GM19351 (cell line): Measurements from ENCODE around the gene NR6A1.

ENCODE experiments used
- ATAC-seq: cut with Tn5 transposase; IDR thresholded peaks from one replicate; pipeline ENCODE4 v1.9.1; 2021; ENCODE audit warnings: mild to moderate bottlenecking, moderate library complexity; ENCODE audit not compliant: unreplicated experiment

NR6A1 gene

GRCh38 chr9:124662561-124662960, 108.5 kb downstream of the NR6A1 start:
- no peak for ATAC-seq

- ATAC-seq = no peak
Observed at GRCh38 chr9:124661271-124661670, 109.8 kb downstream of the NR6A1 start.

GRCh38 chr9:124660341-124660801, 110.7 kb downstream of the NR6A1 start:
- no peak for ATAC-seq

GRCh38 chr9:124659099-124659659, 111.9 kb downstream of the NR6A1 start:
- no peak for ATAC-seq

GRCh38 chr9:124658165-124659017, 112.7 kb downstream of the NR6A1 start:
- ATAC-seq = no peak

GRCh38 chr9:124657516-124657915, 113.6 kb downstream of the NR6A1 start:
- no peak for ATAC-seq

GRCh38 chr9:124654431-124654830, 116.7 kb downstream of the NR6A1 start:
- no peak for ATAC-seq

- ATAC-seq = no peak
Observed at GRCh38 chr9:124652615-124653393, 118.3 kb downstream of the NR6A1 start.

GRCh38 chr9:124652203-124652602, 118.9 kb downstream of the NR6A1 start:
- ATAC-seq = no peak

GRCh38 chr9:124645274-124645673, 125.8 kb downstream of the NR6A1 start:
- ATAC-seq = no peak

- ATAC-seq = no peak
Observed at GRCh38 chr9:124639637-124640036, 131.5 kb downstream of the NR6A1 start.

- ATAC-seq = no peak
Observed at GRCh38 chr9:124635285-124635684, 135.8 kb downstream of the NR6A1 start.

GRCh38 chr9:124632077-124632621, 139.0 kb downstream of the NR6A1 start:
- no peak for ATAC-seq

- ATAC-seq = no peak
Observed at GRCh38 chr9:124631326-124631725, 139.8 kb downstream of the NR6A1 start.

GRCh38 chr9:124629600-124629999, 141.5 kb downstream of the NR6A1 start:
- ATAC-seq = no peak

GRCh38 chr9:124628741-124629140, 142.4 kb downstream of the NR6A1 start:
- ATAC-seq = no peak

- no peak for ATAC-seq
Observed at GRCh38 chr9:124626276-124626675, 144.8 kb downstream of the NR6A1 start.

- no peak for ATAC-seq
Observed at GRCh38 chr9:124625087-124625486, 146.0 kb downstream of the NR6A1 start.

- no peak for ATAC-seq
Observed at GRCh38 chr9:124624735-124624992, 146.4 kb downstream of the NR6A1 start.

- ATAC-seq = no peak
Observed at GRCh38 chr9:124623966-124624734, 147.0 kb downstream of the NR6A1 start.

- no peak for ATAC-seq
Observed at GRCh38 chr9:124622882-124623281, 148.2 kb downstream of the NR6A1 start.
